GM18858 (cell line): ENCODE data around the gene GAS6.

Source experiments
- ATAC-seq: cut with Tn5 transposase; IDR thresholded peaks from one replicate; pipeline ENCODE4 v1.9.1; 2021; ENCODE audit not compliant: unreplicated experiment

Gene GAS6

DNA sequence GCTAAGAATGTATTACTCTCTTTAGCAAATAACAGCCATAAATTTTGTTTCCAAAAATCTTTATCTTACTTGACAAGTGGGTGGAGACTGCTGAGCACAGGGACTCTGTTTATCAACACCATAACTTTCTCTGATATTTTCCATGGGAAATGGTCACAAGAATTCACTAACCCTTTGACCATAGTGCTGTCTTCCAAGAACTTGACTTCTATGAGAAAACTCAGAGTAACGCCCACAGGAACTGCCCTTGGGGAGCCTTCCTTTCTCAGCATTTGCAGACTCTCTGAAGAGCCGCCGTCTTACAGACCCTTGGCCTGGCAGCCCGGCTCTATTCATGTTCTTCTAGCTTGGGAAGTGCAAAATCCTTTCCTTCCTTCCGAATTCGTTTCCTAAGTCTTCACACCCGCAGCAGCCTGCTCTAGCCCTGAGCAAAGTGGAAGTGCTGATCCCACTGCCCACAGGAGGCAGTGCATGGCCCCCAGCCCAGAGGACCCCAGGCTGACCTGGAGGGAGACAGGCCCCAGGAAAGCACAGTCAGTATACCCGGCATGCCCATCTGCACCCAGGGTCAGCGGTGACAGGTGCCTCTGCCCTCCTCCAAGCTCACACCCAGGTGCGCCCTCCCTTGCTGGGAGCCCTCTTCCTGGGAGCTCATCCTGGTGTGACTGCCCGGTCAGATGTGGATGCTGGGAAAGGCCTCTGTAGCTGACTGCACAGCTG lies 10.2 kb downstream of the GAS6 start:
- no peak for ATAC-seq

- no peak for ATAC-seq
Observed at GRCh38 chr13:113852536-113853517, 11.0 kb downstream of the GAS6 start.

GRCh38 chr13:113851826-113852535 lies 11.9 kb downstream of the GAS6 start:
- ATAC-seq = no peak

DNA sequence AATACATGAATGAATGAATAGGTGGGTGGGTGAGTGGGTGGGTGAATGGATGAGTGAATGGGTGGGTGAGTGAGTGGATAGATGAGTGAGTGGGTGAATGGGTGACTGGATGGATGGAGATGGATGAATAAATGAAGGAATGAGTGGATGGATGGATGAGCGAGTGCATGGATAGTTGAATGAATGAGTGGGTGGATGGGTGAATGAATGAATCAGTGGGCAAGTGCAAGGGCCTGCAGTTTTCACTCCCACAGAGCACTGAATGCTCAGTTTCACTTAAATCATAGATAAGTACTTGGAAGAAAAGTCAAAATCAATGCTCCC lies 12.4 kb downstream of the GAS6 start:
- no peak for ATAC-seq

DNA sequence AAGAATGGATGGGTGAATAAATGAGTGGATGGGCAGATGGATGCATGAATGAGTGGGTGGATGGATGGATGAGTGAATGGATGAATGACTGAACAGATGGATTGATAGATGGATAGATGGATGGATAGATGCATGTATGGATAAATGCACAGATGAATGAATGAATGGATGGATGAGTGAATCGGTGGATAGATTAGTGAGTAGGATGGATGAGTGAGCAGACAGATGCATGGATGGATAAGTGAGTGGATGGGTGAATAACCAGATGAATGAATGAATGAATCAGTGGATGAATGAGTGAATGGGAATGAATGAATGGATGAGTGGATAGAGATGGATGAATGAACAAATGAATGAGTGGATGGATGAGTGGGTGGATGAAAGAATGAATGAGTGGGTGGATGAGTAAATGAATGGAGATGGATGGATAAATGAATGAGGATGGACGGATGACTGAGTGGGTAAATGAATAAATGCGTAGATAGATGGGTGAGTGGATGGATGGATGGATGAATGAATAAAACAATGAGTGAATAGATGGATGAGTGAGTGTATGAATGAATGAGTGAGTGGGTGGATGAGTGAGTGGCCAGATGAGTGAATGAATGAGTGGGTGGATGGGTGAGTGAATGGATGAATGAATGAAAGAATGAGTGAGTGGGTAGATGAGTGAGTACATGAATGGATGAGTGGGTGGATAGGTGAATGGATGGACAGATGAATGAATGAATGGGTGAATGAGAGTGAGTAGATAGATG lies 13.0 kb downstream of the GAS6 start:
- ATAC-seq = no peak

DNA sequence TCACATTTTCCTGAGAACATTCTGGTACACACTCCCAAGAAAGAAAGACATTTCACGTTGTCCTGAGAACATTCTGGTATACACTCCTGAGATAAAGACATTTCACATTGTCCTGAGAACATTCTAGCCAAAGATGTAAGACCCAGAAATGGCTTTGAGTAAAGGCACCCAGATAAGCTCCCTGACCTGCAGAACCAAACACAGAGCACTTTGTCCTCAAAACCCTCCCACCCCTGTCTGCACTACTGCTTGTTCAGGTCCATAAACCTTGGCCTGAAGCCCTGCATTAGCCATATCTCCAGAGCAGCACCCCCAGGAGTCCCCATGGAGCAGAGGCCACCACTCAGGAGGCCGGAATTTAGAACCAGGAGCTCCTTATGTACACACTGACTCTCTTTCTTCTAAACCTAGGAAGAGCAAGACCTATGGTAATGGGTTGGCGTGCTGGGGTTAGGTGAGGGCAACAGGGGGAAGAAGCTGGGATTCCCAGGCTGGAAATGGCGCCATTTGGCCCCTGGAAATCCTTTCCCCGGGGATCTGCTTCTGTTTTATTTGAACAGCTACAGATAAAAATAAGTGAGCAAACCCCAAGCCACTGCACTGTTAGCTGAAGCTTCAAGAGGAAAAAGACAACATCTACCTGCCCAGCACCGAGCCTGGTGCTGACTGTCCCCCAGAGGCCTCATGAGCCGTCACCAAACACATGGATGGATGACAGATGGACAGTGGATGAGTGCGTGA lies 13.7 kb downstream of the GAS6 start:
- no peak for ATAC-seq

DNA sequence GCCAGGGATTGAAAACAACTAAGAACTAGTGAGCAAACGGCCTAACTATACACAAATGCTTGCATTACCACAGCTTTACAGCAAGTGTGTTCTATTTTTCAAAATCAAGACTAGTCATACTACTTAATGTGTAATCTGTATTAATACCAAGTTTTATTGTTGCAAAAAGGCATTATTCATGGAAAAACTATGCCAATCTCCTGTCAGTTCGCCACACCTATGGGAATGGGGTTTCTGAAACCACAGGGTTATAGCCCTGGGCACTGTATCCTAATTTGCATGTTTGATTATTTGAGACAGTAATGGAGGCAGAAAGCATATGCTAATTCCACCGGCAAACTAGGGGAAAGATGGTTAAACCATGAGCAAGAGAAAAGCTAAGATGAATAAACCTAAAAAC lies 14.3 kb downstream of the GAS6 start:
- ATAC-seq = no peak

- no peak for ATAC-seq
Observed at GRCh38 chr13:113848431-113849260, 15.2 kb downstream of the GAS6 start.

DNA sequence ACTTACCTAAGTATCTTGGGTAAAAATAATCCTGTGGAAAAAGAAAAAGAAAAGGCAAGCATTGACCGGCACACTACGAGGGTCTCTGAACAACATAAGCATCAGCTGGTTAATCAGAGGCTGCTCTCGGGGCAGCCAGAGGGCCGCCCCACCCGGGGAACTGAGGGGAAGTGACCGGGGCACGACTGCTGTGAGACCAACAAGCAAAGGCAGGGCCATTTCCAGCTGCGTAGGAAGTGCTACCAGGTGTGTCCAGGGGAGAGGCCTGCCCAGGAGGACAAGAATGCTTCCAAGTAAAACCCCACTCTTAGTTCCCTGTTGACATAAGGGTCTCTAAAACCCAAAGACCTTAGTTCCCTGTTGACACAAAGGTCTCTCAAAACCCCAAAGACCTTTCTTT lies 15.9 kb downstream of the GAS6 start:
- no peak for ATAC-seq

DNA sequence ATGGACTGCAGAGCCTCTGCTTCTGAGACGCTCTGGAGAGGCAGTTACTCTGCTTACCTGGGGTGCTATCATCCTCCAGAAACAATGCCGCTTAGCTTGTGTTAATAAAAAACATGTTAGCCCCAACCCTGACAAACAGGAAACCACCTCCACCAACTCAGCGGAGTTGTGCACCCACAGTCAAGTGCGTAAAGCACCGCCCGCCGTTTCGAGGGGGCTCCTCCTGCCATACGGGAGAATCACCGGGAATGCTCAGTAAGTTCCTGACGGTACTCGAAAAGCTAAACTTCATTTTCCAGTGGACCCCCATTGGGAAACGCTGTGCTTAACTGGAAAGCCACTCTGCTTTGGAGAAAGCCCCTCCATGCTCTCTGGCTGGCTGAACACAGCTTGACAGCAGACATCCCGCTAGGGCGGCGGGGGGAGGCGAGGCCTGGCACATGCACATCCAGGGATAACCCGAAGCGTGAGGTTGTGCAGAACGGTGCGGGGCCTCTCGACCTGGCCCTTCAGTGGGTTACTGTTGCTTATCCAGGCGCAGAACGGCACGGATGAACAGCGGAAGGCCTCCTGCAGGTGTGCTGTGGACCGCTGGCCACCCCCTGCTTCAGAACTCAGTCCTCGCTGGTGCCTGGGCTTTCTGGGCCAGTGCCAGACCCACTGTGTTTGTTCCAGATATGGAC lies 17.1 kb downstream of the GAS6 start:
- no peak for ATAC-seq

- no peak for ATAC-seq
Observed at GRCh38 chr13:113845723-113846635, 17.9 kb downstream of the GAS6 start.

DNA sequence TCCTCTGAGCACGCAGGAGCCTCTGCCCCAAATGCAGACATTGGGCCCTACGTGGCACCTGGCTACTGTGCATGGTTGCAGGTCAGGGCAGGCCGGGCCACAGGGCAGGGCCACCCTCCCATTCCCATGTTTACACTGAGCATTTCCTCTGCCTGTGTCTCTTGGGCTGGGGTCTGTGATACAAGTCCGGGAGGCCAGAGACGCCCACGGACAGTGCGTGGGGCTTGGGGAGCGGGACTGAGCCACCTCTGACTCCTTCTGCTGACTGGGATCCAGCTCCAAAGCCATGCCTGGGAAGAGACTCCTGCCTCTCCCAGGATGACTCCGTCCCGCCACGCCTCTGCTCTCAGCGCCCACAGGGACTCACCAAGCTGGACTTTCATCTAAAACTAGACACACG lies 18.8 kb downstream of the GAS6 start:
- ATAC-seq = no peak

DNA sequence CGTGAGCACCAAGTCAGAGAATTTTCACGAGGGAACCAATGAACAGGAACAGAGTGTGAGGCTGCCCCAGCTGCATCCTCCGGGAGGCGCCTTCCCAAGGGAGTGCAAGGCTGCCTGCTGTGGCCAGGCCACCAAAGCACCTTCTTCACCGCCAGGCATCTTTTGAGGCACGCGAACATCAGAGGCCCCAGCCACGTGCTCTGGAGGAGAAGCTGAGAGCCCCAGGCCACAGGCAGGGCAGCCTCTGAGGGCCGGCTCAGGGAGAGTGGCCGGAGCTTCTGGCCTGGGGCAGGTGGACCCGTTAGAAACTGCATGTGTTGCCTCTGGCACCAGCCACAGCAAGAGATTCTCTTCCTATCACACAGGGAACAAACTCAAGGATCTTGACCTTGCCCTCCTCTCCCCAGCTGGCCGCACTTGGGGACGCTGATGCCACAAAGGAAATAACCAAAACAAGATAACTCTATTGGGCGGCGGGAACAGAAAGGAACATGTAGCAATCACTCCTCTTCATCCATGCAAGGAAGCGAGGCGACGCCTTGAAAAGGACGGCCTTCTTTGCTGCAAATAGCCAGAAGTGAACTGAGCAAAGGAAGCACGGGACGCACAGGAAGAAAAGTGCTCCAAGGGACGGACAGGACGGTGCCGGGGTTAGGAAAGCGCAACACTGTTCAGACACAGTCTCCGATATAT lies 19.9 kb downstream of the GAS6 start:
- ATAC-seq = no peak

DNA sequence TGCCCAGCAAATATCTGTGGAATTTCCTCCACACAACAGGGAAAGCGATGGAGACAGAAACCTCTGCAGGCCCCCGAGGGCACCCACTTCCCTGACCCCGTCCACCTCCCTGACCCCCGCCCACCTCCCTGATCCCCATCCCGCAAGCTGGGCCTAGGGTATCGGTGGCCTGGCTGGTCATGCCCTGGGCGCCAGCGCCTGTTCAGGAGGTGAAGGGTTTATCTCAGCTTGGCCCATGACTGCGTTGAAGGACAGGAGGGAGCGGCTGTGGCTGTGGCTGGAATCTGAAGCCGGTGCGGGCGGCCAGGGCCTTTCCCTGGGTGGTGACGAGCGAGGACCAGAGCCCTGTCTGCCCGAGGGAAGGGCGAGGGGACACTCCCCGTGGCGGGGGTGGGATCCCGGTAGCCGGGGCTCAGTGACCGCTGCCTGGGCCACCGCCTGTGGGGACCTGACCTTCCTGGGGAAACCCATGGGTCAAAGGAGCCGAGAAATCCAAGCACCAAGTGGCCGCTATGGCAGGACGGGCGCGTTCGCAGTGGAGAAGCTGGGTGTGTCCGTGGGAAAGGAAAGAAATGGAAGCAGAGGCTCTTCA lies 20.7 kb downstream of the GAS6 start:
- no peak for ATAC-seq

DNA sequence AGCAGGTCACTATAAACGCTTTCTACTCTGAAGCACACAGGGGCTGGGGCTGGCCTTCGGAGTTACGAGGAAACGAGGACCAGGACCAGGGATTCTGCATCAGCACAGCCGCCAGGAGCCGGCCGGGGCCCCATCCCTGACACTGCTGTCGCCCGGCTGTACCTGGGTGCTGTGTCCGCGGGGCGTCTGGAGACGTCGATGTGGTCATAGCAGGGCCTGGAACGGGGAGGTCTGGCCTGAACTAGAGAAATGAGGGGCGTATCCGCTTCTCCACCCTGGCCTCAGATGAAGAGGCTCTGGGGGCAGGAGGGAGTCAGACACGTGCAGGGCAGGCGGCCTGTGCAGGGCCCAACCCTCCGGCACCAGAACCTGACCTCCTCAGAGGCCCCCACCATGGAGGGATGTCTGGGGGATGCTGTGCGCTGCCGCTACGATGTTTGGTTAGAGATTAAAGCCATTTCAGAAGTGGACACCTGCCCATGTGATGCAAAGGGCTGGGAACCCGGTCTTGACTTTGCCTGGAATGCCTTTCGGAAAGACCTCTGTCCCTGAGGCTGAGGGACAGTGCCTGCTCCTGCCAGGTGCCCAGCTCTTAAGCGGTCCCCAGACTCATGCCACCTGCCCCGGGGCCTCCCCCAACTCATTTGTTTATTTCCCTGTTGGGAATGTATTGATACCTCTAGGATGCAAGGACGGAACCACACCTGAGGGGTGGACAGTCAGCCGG lies 21.4 kb downstream of the GAS6 start:
- ATAC-seq = no peak

DNA sequence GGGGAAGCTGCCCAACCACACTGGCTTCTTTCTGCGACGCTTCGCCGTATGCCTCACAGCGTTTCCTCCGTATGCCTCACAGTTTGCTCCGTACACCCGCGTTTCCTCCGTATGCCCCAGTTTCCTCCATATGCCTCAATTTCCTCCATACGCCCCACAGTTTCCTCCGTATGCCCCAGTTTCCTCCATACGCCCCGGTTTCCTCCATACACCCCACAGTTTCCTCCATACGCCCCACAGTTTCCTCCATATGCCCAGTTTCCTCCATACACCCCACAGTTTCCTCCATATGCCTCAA lies 22.6 kb downstream of the GAS6 start:
- ATAC-seq = no peak
